Iris pigment epithelial cell (primary cell): ENCODE data around the gene PPFIBP1.
A peak's percentile ranks its signal among the peaks of the same experiment; 100 is the strongest.
"Not testable (repeated sequence)": the region's sequence is repeated elsewhere in the genome, so short reads cannot be mapped to it uniquely, and the experiment has no call there.

Source experiments
- DNase-seq: peaks from one replicate; pipeline ENCODE4 v3.0.0-alpha.2; 2011; ENCODE audit warnings: low read depth

The PPFIBP1 gene

DNA sequence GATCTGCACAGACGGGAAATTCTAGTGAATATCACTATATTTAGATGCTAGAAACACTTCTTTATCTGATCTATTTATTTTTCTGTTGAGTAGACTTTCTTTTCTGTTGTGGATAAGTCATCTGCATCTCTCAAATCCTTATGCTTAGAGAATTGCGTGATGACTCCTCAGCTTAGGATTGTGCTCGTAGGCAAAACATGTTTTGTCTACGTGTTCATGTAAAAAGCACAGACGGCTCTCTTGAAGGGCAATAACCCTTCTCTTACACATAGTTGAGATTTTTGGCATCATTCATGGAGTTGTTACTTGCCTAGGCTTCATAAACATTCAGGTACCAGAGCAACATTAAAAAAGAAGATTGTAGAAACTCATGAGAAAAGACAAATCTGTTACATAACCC is 18.6 kb downstream of the PPFIBP1 start:
- DNase-seq, result peak; percentile 99

DNA sequence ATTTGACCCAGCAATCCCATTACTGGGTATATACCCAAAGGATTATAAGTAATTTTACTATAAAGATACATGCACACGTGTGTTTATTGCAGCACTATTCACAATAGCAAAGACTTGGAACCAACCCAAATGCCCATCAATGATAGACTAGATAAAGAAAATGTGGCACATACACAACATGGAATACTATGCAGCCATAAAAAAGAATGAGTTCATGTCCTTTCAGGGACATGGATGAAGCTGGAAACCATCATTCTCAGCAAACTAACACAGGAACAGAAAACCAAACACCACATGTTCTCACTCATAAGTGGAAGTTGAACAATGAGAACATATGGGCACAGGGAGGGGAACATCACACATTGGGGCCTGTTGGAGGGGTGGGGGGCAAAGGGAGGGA is 20.9 kb downstream of the PPFIBP1 start:
- not testable (repeated sequence) for DNase-seq

- DNase-seq, result no peak
Observed at GRCh38 chr12:27545665-27546064, 21.7 kb downstream of the PPFIBP1 start.

DNA sequence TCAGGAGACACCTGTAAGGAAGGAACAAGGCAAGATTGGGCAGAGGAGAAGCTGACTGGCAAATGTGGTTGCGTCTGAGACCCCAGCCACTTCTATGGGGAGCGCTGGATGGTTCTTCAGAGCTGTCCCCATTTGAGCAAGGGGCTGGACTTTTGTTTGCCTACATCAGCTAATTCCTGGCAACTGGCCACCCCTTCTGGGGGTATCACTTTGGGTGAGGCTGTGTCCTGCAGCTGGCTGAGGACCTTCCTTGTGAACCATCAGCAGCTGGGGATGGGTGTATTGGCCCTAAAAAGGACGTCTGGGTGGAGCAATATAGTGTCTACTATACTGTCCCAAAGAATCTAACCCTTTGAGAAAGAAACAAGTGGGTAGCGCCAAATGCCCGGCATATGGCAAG is 23.6 kb downstream of the PPFIBP1 start:
- no peak for DNase-seq

GRCh38 chr12:27548301-27549199 is 24.5 kb downstream of the PPFIBP1 start:
- DNase-seq, result no peak

GRCh38 chr12:27549236-27549800 is 25.3 kb downstream of the PPFIBP1 start:
- DNase-seq, result peak; percentile 90

DNA sequence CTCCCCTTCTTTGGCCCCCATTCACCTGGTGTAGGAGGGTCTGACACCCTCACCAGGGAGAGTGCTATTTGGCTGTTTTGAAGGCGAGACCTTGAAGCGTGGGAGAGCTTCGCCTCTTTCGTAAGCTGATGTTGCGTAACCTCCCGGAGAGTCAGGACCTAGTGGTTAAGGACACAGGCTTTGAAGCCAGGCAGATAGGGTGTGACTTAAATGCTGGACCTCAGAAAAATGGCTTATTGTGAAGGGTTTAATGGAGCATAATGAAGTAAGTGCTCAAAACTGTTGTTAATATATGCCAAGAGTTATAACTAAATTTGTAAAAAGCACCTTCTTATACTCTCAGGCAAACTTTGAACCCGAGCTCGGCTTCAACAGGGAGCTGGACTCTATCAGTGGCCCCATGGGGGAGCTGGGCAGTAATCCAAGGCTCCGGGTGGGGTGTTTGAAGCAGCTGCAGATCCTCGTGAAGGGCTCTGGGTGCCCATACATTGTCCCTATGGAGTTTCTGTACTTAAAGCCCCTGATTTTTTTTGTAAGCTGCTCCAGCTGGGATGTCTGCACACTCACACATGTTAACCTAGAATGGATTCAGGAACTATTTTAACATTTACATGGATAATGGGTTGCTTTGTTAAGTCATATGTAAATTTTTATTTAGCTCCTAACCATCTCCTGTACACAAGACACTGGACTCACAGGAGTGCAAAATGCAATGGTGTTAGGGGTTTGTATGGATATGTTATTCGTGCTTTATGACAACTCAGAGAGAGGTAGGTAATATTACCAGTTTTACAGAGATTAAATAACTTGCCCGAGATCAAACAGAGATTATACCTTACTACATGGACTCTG is 26.0 kb downstream of the PPFIBP1 start:
- peak; percentile 99 for DNase-seq

GRCh38 chr12:27550653-27550975 is 26.6 kb downstream of the PPFIBP1 start:
- no peak for DNase-seq

DNA sequence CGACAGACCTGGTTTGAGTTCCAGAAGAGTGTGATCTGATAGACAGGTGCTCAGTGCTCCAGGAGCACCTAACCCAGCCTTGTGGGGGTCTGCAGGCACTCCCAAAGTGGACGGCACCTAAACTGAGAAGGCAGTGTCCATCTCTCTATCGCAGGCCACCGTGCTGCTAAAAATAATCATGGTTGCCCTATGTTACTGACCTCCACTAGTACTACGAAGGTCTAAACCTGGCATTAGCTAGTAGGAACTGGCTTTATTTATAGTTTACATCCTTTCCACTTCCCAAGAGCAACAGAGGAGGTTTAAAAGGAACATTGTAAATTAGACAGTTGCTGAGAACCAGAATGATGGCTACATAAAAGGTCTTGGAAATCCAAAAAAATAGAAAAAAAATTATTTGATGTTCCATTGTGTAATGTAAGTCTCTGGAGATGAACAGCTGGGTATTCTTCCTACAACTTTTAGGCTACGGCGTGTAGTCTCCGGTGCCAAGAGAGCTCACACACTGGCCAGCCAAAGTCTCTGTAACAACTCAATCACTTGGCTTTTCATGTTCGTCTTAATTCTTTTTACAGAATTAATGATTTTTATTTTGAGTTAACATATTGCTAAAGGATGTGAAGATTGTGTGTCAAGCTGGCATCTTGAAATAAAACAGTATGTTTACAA is 27.3 kb downstream of the PPFIBP1 start:
- DNase-seq, result no peak

- no peak for DNase-seq
Observed at GRCh38 chr12:27552235-27552634, 28.2 kb downstream of the PPFIBP1 start.

- DNase-seq, result no peak
Observed at GRCh38 chr12:27552886-27553560, 29.0 kb downstream of the PPFIBP1 start.

DNA sequence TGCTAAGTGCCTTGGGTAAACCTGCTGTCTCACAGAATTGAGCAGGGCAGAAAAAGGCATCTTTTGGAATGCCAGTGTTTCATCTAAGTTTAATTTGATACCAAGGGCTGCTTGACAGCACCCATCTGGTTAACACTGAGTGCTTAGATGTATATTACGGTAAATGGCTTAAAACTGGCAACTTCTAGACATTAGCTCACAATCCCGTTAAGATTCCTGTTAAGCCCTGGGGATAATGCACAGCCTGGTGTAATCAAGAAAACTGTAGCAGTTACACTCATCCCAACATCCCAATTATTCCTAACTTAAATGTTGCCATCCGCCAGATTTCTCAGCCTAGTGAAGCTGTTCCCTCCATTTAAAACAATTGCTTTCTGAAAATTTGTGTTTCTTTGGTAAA is 29.9 kb downstream of the PPFIBP1 start:
- no peak for DNase-seq

DNA sequence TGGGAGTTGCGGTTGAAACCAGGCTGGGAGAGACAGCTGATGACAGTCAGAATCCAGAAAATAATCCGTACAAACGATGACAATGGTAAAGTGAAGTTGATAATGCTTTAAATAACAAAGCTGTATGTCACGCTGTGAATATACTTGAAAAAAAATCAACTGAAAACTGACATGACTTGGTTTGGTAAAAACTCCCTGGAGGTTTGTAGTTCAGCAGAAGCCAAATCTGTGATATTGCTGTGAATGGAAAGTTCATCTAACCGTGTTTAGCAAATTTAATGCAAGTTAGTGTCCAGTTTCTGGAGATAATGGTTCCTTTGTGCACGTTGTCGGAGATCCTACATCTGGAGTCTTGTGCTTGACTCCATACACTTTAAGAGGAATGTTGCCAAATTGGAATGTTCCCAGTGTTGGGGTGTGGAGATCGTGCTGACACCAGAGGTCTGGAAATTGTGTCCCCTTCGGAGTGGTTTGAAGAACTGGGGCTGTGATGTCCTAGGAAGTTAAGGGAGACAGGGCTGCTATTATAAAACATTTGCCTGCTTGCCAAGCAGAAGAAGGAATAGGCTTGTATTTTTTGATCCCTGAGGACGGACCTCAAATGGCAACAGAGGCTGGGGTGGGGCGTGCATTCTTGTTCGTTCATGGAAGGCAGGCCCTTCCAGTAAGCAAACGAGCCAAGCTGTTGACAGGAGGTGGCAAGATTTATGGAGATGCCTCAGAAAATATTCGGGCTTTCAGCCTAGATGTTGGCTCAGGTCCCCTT is 30.6 kb downstream of the PPFIBP1 start:
- no peak for DNase-seq

DNA sequence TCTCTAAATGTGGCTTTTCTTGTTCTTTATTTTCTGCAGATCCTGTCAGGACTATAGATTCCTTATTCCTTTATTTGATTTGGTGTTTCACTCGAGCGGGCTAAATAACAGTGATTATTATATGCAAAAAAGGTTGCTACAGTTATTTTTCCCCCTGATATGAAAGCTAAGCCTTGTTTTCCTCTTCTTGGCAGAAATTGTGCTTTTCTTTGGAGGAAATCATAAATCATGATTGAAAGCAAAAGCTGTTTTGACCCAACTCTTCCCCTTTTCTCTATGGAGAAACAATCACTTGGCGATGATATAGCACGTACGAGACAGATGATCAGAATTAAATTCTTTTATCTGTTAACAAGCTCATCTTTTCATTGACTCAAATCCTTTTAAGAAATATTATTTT is 31.4 kb downstream of the PPFIBP1 start:
- no peak for DNase-seq

DNA sequence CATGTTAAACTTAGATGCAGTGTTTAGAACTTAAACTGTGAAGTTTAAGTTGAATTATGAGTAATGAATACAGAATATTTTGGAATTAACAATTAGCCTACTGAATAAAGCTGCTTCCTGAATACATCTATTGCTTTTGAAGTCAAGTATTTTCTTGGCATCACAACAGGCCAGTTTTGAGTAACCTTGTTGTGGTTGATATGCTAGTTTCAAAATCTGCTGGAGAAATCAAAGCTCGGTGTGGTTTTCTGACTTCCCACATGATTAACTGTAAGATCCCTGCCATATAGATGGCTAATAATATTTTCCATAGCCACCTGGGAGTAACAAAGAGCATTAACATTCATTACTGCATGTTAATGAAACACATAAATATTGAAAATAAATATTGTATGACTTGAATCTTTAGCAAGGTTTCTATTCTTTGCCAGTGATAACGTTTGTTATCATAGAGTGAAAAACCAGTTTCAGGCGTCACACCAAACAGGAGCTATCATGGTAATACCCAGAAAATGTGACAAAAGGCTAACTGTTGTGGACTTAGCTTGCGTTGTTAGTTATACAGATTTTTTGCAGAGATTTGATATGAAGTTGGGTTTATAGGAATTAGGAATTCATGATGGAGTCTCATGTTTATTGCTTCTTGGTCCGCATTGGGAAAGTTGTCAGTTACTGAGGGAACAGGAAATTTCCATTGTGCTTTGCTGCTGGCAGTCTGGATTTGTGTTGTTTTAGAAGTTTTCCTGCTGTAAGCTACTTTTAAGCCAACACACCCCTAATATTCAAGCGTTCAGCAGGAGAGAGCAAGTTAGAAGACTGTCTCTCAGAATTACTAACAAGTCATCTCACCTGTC is 32.1 kb downstream of the PPFIBP1 start:
- peak; percentile 89 for DNase-seq

DNA sequence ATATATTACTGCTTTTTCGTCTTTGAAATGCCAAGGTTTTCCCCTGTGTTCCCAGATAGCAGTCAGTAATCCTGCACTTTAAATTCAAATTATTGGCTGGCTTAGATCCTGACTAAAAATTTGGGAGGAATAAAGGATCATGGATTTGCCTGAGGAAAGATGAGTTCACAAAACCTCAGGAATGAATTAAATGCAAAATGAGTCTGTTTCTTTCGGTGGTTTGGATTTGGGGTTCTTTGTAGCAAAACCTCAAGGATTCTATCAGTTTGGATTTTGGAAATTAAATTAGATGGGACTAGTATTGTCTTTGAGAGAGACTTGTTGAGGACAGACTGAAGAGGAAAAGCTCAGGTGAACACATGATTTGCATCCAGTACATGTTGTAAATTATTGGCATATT is 36.1 kb downstream of the PPFIBP1 start:
- no peak for DNase-seq

GRCh38 chr12:27561535-27562350 is 37.7 kb downstream of the PPFIBP1 start:
- DNase-seq, result no peak

DNA sequence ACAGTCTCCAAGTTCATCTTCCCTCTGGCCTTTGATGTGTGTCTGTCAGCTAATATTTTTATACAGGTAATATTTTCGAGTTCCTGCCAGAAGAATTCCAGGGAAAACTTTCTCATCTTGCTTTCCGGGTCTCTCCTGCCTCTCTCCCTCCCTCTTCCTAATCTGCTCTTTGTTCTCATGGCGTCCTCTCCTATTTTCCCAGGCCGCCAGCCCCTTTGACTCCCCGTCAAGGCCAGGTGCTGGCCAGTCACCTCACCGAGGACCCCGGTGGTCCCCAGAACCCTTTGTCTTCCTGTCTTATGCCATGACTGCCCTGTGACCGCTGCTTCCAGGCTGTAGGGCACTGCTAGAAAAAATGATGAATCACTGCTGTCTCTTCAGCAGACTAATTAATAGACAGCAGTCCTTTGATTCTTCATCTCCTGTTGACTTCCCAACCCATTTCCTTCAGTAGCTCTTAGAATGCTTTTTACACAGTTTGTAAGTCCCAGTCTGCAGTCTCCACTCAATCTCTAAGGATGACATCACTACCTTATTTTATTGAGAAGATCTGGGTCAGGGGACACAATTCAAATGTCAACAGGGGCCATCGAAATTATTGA is 40.7 kb downstream of the PPFIBP1 start:
- DNase-seq, result no peak

- DNase-seq, result no peak
Observed at GRCh38 chr12:27566159-27566558, 42.2 kb downstream of the PPFIBP1 start.
